Right atrium auricular region (tissue), 2 donors: ENCODE measurements around the gene LYVE1. TPM values are rescaled to one million over a fixed set of nuclear protein-coding genes. Genes with fewer than 3 reads are reported as not detected.
"Not testable (repeated sequence)": the region's sequence is repeated elsewhere in the genome, so short reads cannot be mapped to it uniquely, and the experiment has no call there.

Experiments
- DNase-seq: peaks from one replicate; pipeline ENCODE4 v3.0.0-alpha.2; 2019; ENCODE audit warnings: low spot score
- H3K27ac ChIP-seq, 2 donors: fragments of 200-600 bp; sonication (generic); 1 replicate in 1 of 2; 2 replicates in 1 of 2; pipeline ENCODE4 v1.5.1; 2016 to 2019
- H3K27me3 ChIP-seq, 2 donors: fragments of 200-600 bp; sonication (generic); one replicate each; pipeline versions ENCODE4 v1.5.1 to v1.6.0; 2017 to 2019
- H3K36me3 ChIP-seq: fragments of 200-600 bp; sonication (generic); one replicate; pipeline ENCODE4 v1.5.1; 2016
- H3K4me1 ChIP-seq, 2 donors: fragments of 200-600 bp; sonication (generic); one replicate each; pipeline versions ENCODE4 v1.5.1 to v1.6.0; 2017 to 2019
- H3K4me3 ChIP-seq, 2 donors: fragments of 200-600 bp; sonication (generic); 1 replicate in 1 of 2; 2 replicates in 1 of 2; pipeline ENCODE4 v1.5.1; 2017 to 2019; ENCODE audit warnings: mild to moderate bottlenecking in 1 of 2, moderate library complexity in 1 of 2
- H3K9me3 ChIP-seq, 2 donors: fragments of 200-600 bp; sonication (generic); one replicate each; pipeline ENCODE4 v1.5.1; 2019
- total RNA-seq, 2 donors: library from RNA; depleted of rRNA; stranded (reverse); fragments of >200 nt; gene quantifications; one replicate each; pipeline ENCODE4 v1.1.0, GENCODE V29; 2016
- TF ChIP-seq, protein P1 (sequence below), 2 donors: fragments of 200-600 bp; sonication (generic); IDR thresholded peaks; one replicate each; pipeline ENCODE4 v1.5.1; 2019; ENCODE audit warnings: antibody characterized with exemption in 2 of 2

The LYVE1 gene
- total RNA-seq, 2 donors from 2014 or later = 15.9 to 45.0 TPM

DNA sequence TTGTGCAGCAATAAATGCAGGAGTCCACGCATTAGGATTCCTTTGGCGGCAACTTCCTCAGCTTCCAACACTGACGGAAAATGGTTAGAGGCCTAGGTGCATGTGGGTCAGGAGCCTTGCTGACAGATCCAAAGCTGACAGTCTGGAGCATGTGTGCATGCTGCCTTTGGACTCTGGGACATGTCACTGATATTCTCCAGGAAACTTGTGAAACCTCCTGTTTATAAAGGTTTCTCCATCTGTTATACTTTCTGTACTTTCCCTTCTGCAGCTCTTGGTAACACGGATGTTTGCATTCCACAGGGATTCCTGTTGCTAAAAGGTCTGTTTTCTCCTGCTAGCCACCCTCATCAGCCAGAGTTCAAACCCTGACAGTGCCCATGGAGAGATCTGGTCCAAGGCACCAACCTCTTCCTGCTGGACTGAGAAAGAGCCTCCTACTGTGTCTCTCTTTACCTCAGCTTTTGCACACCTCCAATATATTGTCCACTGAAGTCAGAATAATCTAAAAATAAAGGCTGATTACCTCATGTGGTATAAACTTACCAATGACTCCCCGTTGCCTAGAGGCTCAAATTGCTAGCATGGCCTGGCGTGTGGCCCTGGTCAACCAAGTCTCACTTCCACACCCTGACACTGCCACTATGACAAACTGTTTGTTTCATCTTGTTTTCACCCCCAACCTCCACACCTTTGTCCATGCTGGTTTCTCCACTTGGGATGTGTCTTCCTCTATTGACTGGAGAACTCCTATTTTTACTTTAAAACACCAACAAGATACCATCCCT is 31.1 kb upstream of the LYVE1 start:
- TF ChIP-seq, protein P1, sequence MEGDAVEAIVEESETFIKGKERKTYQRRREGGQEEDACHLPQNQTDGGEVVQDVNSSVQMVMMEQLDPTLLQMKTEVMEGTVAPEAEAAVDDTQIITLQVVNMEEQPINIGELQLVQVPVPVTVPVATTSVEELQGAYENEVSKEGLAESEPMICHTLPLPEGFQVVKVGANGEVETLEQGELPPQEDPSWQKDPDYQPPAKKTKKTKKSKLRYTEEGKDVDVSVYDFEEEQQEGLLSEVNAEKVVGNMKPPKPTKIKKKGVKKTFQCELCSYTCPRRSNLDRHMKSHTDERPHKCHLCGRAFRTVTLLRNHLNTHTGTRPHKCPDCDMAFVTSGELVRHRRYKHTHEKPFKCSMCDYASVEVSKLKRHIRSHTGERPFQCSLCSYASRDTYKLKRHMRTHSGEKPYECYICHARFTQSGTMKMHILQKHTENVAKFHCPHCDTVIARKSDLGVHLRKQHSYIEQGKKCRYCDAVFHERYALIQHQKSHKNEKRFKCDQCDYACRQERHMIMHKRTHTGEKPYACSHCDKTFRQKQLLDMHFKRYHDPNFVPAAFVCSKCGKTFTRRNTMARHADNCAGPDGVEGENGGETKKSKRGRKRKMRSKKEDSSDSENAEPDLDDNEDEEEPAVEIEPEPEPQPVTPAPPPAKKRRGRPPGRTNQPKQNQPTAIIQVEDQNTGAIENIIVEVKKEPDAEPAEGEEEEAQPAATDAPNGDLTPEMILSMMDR (IDR thresholded peaks at IDR 0.05) = no peak
- H3K36me3 ChIP-seq = no peaks in the 10 kb centered on the region
- H3K4me1 ChIP-seq = peaks cover 0 to 14% of the 10 kb centered on the region in 2 donors
- no peak for DNase-seq
- peak overlapping the region in 1 of 2 donors; percentile 35 for H3K27ac ChIP-seq
- no peak overlapping the region for H3K4me3 ChIP-seq
- H3K27me3 ChIP-seq = no peaks in the 10 kb centered on the region
- H3K9me3 ChIP-seq = no peaks in the 10 kb centered on the region

DNA sequence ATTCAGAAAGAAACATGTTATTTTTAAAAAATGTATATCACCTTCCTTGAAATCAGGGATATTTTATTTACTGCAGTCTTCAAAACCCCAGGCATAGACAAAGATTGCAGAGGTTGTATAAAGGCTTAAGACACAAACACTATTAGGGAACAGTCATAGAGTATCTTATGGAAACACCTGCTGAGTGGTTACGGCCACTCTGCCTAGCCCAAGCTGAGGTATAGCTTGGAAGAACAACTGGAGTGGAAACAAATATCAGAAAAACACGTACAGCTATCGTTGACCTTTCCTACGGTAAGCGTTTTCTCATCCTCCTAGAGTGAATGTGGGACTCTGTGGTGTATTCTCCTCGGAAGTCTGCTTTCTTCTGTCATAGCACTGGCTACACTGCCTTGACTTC is 30.4 kb upstream of the LYVE1 start:
- H3K27ac ChIP-seq = peak overlapping the region in 1 of 2 donors; percentile 35
- H3K36me3 ChIP-seq = no peaks in the 10 kb centered on the region
- H3K4me1 ChIP-seq = peaks cover 0 to 9% of the 10 kb centered on the region in 2 donors

DNA sequence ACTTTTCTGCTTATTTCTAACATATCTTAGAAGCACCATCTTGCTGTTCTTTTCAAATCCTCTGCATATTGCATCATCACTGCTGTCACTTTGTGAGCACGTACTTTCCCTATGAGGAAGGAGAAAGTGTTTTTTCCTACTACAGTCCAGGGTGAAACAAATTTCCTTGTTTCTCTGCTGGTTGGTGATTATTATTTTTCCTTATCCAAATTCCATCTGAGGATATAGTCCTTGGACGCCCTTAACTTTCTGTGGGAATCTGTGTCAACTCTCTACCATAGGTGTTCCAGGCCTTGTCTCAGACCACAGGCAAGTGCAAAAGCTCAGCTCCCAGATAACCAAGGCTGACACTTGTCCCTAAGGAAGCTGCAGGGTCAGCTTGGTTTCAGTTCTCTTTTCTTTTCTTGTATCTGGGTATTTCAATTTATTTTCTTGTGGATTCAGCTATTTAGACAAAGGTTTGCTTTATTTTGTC is 29.4 kb upstream of the LYVE1 start:
- DNase-seq = no peak
- TF ChIP-seq, protein P1 (IDR thresholded peaks at IDR 0.05) = no peak
- H3K36me3 ChIP-seq = no peaks in the 10 kb centered on the region
- peak overlapping the region in 1 of 2 donors; percentile 31 for H3K27ac ChIP-seq
- peaks cover 0 to 6% of the 10 kb centered on the region in 2 donors for H3K4me1 ChIP-seq
- no peaks in the 10 kb centered on the region for H3K9me3 ChIP-seq
- H3K27me3 ChIP-seq = no peaks in the 10 kb centered on the region
- no peak overlapping the region for H3K4me3 ChIP-seq

More for the DNA sequence above, 30.4 kb upstream of the LYVE1 start:
- no peak for DNase-seq
- H3K27me3 ChIP-seq = no peaks in the 10 kb centered on the region
- H3K9me3 ChIP-seq = no peaks in the 10 kb centered on the region
- TF ChIP-seq, protein P1 (IDR thresholded peaks at IDR 0.05) = no peak
- no peak overlapping the region for H3K4me3 ChIP-seq

DNA sequence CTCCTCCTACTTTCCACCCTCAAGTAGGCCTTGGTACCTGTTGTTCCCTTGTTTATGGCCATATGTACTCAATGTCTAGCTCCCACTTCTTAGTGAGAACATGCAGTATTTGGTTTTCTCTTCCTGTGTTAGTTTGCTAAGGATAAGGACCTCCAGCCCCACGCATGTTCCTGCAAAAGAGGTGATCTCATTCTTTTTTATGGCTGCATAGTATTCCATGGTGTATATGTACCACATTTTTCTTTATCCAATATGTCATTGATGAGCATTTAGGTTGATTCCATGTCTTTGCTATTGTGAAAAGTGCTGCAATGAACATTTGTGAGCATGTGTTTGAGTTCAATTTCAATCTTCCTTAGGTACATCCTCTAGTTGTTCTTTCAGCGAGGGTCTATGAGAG is 27.4 kb upstream of the LYVE1 start:
- not testable (repeated sequence) for H3K27me3 ChIP-seq, H3K9me3 ChIP-seq, H3K4me3 ChIP-seq, H3K27ac ChIP-seq, H3K36me3 ChIP-seq, DNase-seq, H3K4me1 ChIP-seq

DNA sequence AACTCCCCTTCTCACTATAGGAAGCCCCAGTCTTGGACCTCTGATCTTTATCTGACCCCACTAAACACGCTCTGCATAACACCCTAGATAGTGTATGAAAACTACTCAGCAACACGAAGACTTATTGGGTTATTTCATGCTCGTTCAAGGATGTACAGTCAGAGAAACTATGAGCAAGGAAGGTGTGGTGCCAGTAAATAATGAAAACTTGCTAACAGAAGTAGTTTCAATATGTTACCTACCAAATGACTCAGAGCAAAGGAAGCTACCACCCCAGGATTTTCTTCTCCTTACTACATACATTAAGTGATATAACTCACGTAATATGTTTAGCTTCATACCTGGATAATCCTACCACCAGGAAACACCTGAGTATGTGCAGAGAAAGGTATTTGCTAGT is 25.9 kb upstream of the LYVE1 start:
- Histone ChIP-seq H3K4me1 (no peaks in the 10 kb centered on the region), H3K27ac (no peak overlapping the region), H3K4me3 (no peak overlapping the region), H3K27me3 (no peaks in the 10 kb centered on the region), H3K36me3 (no peaks in the 10 kb centered on the region), H3K9me3 (no peaks in the 10 kb centered on the region)
- TF ChIP-seq, protein P1 (IDR thresholded peaks at IDR 0.05) = no peak
- no peak for DNase-seq

DNA sequence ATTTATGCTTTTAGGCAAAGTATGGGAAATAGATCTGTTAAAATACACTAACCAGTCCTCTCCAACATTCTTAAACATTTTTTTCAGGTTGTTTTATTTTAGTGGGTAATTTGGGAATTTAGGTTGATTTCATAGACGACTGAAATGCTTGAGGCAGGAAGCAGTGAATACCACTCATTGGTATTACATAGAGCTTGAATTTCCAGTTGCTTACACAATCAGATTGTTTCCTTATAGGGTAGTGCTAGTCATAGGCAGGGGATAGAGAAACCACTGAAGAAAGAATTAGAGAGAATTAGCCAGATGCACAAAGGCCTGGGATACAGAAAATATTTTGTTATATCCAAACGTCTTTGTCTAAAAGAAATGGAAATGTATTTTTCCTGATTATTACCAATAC is 23.9 kb upstream of the LYVE1 start:
- Histone ChIP-seq H3K4me3 (no peak overlapping the region), H3K27ac (peak overlapping the region in 1 of 2 donors; percentile 38), H3K4me1 (no peaks in the 10 kb centered on the region), H3K9me3 (no peaks in the 10 kb centered on the region), H3K36me3 (no peaks in the 10 kb centered on the region), H3K27me3 (no peaks in the 10 kb centered on the region)
- no peak for DNase-seq
- TF ChIP-seq, protein P1 (IDR thresholded peaks at IDR 0.05) = no peak
